ENCODE measurements around the gene SRGAP3. TPM values are rescaled to one million over a fixed set of nuclear protein-coding genes. Genes with fewer than 3 reads are reported as not detected.

SRGAP3 gene
- total and polyA plus RNA-seq, 3 experiments from 2014 or later: 0.84 to 2.1 (median 1.1) TPM

- DNase-seq: no peak
- Mint-ChIP-seq H3K27me3 (peaks cover 1 to 4% of the 10 kb centered on the region in 2 donors), H3K9me3 (no peaks in the 10 kb centered on the region), H3K4me1 (no peaks in the 10 kb centered on the region), H3K36me3 (no peaks in the 10 kb centered on the region), H3K4me3 (no peak overlapping the region), H3K27ac (no peak overlapping the region)
- Histone ChIP-seq H3K4me1 (ENCODE audit: insufficient read depth, low read length) (no peaks in the 10 kb centered on the region), H3K4me3 (ENCODE audit: low read length) (no peak overlapping the region), H3K9me3 (ENCODE audit: low read length) (no peaks in the 10 kb centered on the region), H3K36me3 (ENCODE audit: insufficient read depth, low read length) (no peaks in the 10 kb centered on the region), H3K27ac (ENCODE audit: low read depth, low read length) (no peak overlapping the region), H3K27me3 (ENCODE audit: insufficient read depth, low read length, poor library complexity, severe bottlenecking) (no peaks in the 10 kb centered on the region)
- ChIA-PET CTCF (no interaction called here), POLR2A (no interaction called here)
These were observed 48.2 kb downstream of the SRGAP3 start for GRCh38 chr3:9201266-9201665.

GRCh38 chr3:9199775-9200174 lies 49.7 kb downstream of the SRGAP3 start:
- no peak for DNase-seq
- Histone ChIP-seq H3K27ac (ENCODE audit: low read depth, low read length) (no peak overlapping the region), H3K27me3 (ENCODE audit: insufficient read depth, low read length, poor library complexity, severe bottlenecking) (no peaks in the 10 kb centered on the region), H3K4me1 (ENCODE audit: insufficient read depth, low read length) (no peaks in the 10 kb centered on the region), H3K36me3 (ENCODE audit: insufficient read depth, low read length) (no peaks in the 10 kb centered on the region), H3K4me3 (ENCODE audit: low read length) (no peak overlapping the region), H3K9me3 (ENCODE audit: low read length) (no peaks in the 10 kb centered on the region)
- POLR2A ChIA-PET: no interaction called here
- Mint-ChIP-seq H3K27ac (no peak overlapping the region), H3K4me1 (no peaks in the 10 kb centered on the region), H3K4me3 (no peak overlapping the region), H3K9me3 (no peaks in the 10 kb centered on the region), H3K36me3 (no peaks in the 10 kb centered on the region), H3K27me3 (peaks cover 0 to 4% of the 10 kb centered on the region in 2 donors)
- CTCF ChIA-PET: no interaction called here

- Histone ChIP-seq H3K36me3 (ENCODE audit: insufficient read depth, low read length) (no peaks in the 10 kb centered on the region), H3K4me3 (ENCODE audit: low read length) (no peak overlapping the region), H3K27ac (ENCODE audit: low read depth, low read length) (no peak overlapping the region), H3K27me3 (ENCODE audit: insufficient read depth, low read length, poor library complexity, severe bottlenecking) (no peaks in the 10 kb centered on the region), H3K9me3 (ENCODE audit: low read length) (no peaks in the 10 kb centered on the region), H3K4me1 (ENCODE audit: insufficient read depth, low read length) (no peaks in the 10 kb centered on the region)
- Mint-ChIP-seq H3K9me3 (no peaks in the 10 kb centered on the region), H3K4me3 (no peak overlapping the region), H3K36me3 (no peaks in the 10 kb centered on the region), H3K27ac (no peak overlapping the region), H3K4me1 (no peaks in the 10 kb centered on the region), H3K27me3 (peaks cover 0 to 4% of the 10 kb centered on the region in 2 donors)
- CTCF ChIA-PET: no interaction called here
- POLR2A ChIA-PET: no interaction called here
- DNase-seq: no peak
These were observed 50.5 kb downstream of the SRGAP3 start for GRCh38 chr3:9198899-9199335.

- Histone ChIP-seq H3K9me3 (ENCODE audit: low read length) (no peaks in the 10 kb centered on the region), H3K4me3 (ENCODE audit: low read length) (no peak overlapping the region), H3K27me3 (ENCODE audit: insufficient read depth, low read length, poor library complexity, severe bottlenecking) (no peaks in the 10 kb centered on the region), H3K27ac (ENCODE audit: low read depth, low read length) (no peak overlapping the region), H3K36me3 (ENCODE audit: insufficient read depth, low read length) (no peaks in the 10 kb centered on the region), H3K4me1 (ENCODE audit: insufficient read depth, low read length) (no peaks in the 10 kb centered on the region)
- CTCF ChIA-PET: no interaction called here
- Mint-ChIP-seq H3K9me3 (no peaks in the 10 kb centered on the region), H3K27ac (no peak overlapping the region), H3K36me3 (no peaks in the 10 kb centered on the region), H3K4me1 (no peaks in the 10 kb centered on the region), H3K27me3 (peaks cover under 1 to 4% of the 10 kb centered on the region in 2 donors), H3K4me3 (no peak overlapping the region)
- DNase-seq: no peak
- POLR2A ChIA-PET: no interaction called here
These were observed 51.2 kb downstream of the SRGAP3 start for GRCh38 chr3:9198261-9198660.

GRCh38 chr3:9196020-9196419 lies 53.4 kb downstream of the SRGAP3 start:
- H3K27ac ChIP-seq (ENCODE audit: low read depth, low read length): no peak overlapping the region
- DNase-seq: no peak
- peak overlapping the region in 1 of 8 donors; percentile 54 for H3K27ac Mint-ChIP-seq
- H3K36me3 Mint-ChIP-seq: no peaks in the 10 kb centered on the region
- H3K9me3 ChIP-seq (ENCODE audit: low read length): no peaks in the 10 kb centered on the region
- no peaks in the 10 kb centered on the region for H3K36me3 ChIP-seq (ENCODE audit: insufficient read depth, low read length)
- no peaks in the 10 kb centered on the region for H3K27me3 ChIP-seq (ENCODE audit: insufficient read depth, low read length, poor library complexity, severe bottlenecking)
- H3K4me3 ChIP-seq (ENCODE audit: low read length): no peak overlapping the region
- peaks cover 0 to 2% of the 10 kb centered on the region in 2 donors for H3K27me3 Mint-ChIP-seq
- ChIA-PET POLR2A (no interaction called here), CTCF (no interaction called here)
- H3K4me1 Mint-ChIP-seq: no peaks in the 10 kb centered on the region
- no peaks in the 10 kb centered on the region for H3K9me3 Mint-ChIP-seq
- no peaks in the 10 kb centered on the region for H3K4me1 ChIP-seq (ENCODE audit: insufficient read depth, low read length)
- H3K4me3 Mint-ChIP-seq: no peak overlapping the region

- H3K4me3 ChIP-seq (ENCODE audit: low read length): no peak overlapping the region
- Mint-ChIP-seq H3K27me3 (peaks cover 0 to 4% of the 10 kb centered on the region in 2 donors), H3K27ac (no peak overlapping the region), H3K4me3 (no peak overlapping the region), H3K9me3 (no peaks in the 10 kb centered on the region), H3K4me1 (no peaks in the 10 kb centered on the region), H3K36me3 (no peaks in the 10 kb centered on the region)
- no peaks in the 10 kb centered on the region for H3K27me3 ChIP-seq (ENCODE audit: insufficient read depth, low read length, poor library complexity, severe bottlenecking)
- ChIA-PET CTCF (no interaction called here), POLR2A (no interaction called here)
- H3K36me3 ChIP-seq (ENCODE audit: insufficient read depth, low read length): no peaks in the 10 kb centered on the region
- no peaks in the 10 kb centered on the region for H3K9me3 ChIP-seq (ENCODE audit: low read length)
- H3K4me1 ChIP-seq (ENCODE audit: insufficient read depth, low read length): no peaks in the 10 kb centered on the region
- no peak for DNase-seq
- H3K27ac ChIP-seq (ENCODE audit: low read depth, low read length): no peak overlapping the region
These were observed 54.1 kb downstream of the SRGAP3 start for GRCh38 chr3:9195390-9195789.

- Histone ChIP-seq H3K4me3 (ENCODE audit: low read length) (no peak overlapping the region), H3K9me3 (ENCODE audit: low read length) (no peaks in the 10 kb centered on the region), H3K4me1 (ENCODE audit: insufficient read depth, low read length) (no peaks in the 10 kb centered on the region), H3K27ac (ENCODE audit: low read depth, low read length) (no peak overlapping the region), H3K36me3 (ENCODE audit: insufficient read depth, low read length) (no peaks in the 10 kb centered on the region), H3K27me3 (ENCODE audit: insufficient read depth, low read length, poor library complexity, severe bottlenecking) (no peaks in the 10 kb centered on the region)
- ChIA-PET POLR2A (no interaction called here), CTCF (no interaction called here)
- H3K27me3 Mint-ChIP-seq: peaks cover 0 to 4% of the 10 kb centered on the region in 2 donors
- no peaks in the 10 kb centered on the region for H3K4me1 Mint-ChIP-seq
- H3K36me3 Mint-ChIP-seq: no peaks in the 10 kb centered on the region
- no peak overlapping the region for H3K27ac Mint-ChIP-seq
- no peak overlapping the region for H3K4me3 Mint-ChIP-seq
- no peaks in the 10 kb centered on the region for H3K9me3 Mint-ChIP-seq
- no peak for DNase-seq
These were observed 54.8 kb downstream of the SRGAP3 start for GRCh38 chr3:9194509-9195184.

GRCh38 chr3:9193633-9194195 lies 55.7 kb downstream of the SRGAP3 start:
- no peaks in the 10 kb centered on the region for H3K4me1 Mint-ChIP-seq
- peaks cover 0 to 4% of the 10 kb centered on the region in 2 donors for H3K27me3 Mint-ChIP-seq
- no peaks in the 10 kb centered on the region for H3K27me3 ChIP-seq (ENCODE audit: insufficient read depth, low read length, poor library complexity, severe bottlenecking)
- H3K27ac ChIP-seq (ENCODE audit: low read depth, low read length): no peak overlapping the region
- H3K36me3 Mint-ChIP-seq: no peaks in the 10 kb centered on the region
- POLR2A ChIA-PET: no interaction called here
- no peaks in the 10 kb centered on the region for H3K4me1 ChIP-seq (ENCODE audit: insufficient read depth, low read length)
- H3K4me3 ChIP-seq (ENCODE audit: low read length): no peak overlapping the region
- no peaks in the 10 kb centered on the region for H3K9me3 ChIP-seq (ENCODE audit: low read length)
- DNase-seq: no peak
- no peaks in the 10 kb centered on the region for H3K36me3 ChIP-seq (ENCODE audit: insufficient read depth, low read length)
- H3K9me3 Mint-ChIP-seq: no peaks in the 10 kb centered on the region
- CTCF ChIA-PET: no interaction called here
- H3K27ac Mint-ChIP-seq: no peak overlapping the region
- H3K4me3 Mint-ChIP-seq: no peak overlapping the region

All from CD8-positive, alpha-beta memory T cell (primary cell).